ENCODE data around the gene RASA3.

Gene RASA3

DNA sequence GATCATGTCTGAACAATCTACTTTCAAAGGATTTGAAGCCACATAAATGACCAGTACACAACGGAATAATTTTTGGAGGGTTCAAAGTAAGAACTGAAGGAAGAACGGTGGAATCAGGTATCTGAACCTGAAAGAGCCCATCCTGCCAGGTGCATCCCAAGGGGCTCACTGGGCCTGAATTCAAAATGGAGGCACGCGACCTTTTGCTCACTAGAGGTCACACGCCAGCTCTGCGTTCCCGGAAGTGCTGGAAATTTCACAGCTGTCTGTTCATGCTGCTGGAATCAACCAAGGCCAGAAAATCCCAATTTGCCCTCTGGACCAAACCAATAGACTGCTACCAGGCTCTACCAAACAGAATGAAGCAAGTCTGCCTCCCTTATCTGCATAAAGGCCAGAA is 4.2 kb upstream of the RASA3 start:
- TF ChIP-seq GATA3 (IDR thresholded peaks at IDR 0.05; ENCODE audit: low read depth, low read length) (no peak), GATA2 (IDR thresholded peaks at IDR 0.05; ENCODE audit: low read depth, low read length) (no peak)

DNA sequence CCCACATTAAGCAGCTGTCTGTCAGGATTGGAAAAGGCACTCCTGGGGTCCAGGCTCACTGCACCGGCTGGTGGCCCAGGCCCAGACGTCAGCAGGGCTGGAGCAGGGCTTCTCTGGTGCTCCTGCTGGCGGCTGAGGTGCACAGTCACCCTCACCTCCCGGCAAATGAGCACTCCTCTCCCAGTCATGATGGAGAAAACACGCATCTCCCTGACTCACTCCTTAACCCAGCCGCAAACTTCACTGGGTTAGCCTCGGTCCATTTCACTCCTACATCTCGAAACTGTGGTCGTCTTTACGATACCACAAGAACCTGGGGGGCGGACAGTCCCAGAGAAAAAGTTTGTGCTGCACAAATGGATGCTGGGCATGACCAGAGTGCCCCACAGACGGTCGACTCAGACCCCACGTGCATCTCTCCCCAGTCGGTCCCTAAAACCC is 3.3 kb upstream of the RASA3 start:
- TF ChIP-seq GATA2 (IDR thresholded peaks at IDR 0.05; ENCODE audit: low read depth, low read length), result no peak
- no peak for TF ChIP-seq GATA3 (IDR thresholded peaks at IDR 0.05; ENCODE audit: low read depth, low read length)

DNA sequence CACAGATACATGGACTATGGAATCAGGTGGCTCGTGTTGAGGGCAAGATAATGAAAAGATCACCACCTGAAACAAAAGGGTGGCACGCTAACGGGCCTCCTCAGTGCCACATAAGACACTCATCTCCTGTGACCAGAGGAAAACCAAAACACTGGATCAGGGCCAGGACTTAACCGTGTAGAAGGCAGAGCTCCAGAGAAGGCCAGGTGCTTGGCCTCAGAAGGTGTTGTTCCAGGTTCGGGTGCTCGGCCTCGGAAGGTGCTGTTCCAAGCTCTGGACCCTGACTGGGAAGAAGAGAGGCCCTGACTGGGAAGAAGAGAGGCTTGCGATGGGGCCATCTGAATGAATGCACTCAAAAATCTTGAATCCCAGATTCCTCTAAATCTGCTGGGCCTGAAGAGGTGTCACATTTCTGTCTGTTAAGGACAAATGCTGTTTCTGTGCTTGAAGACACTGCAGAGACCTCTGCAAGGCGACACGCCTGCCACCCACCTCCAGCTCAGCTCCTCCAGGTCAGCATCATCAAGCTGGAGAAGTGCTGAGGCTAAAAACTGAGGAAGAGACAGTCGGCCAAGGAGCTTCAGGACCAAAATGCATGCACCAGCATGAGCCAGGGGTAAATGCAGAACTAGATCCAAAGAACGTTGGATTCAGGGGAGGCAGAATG is 2.7 kb upstream of the RASA3 start:
- TF ChIP-seq GATA3 (IDR thresholded peaks at IDR 0.05; ENCODE audit: low read depth, low read length), result no peak
- TF ChIP-seq GATA2 (IDR thresholded peaks at IDR 0.05; ENCODE audit: low read depth, low read length), result no peak

DNA sequence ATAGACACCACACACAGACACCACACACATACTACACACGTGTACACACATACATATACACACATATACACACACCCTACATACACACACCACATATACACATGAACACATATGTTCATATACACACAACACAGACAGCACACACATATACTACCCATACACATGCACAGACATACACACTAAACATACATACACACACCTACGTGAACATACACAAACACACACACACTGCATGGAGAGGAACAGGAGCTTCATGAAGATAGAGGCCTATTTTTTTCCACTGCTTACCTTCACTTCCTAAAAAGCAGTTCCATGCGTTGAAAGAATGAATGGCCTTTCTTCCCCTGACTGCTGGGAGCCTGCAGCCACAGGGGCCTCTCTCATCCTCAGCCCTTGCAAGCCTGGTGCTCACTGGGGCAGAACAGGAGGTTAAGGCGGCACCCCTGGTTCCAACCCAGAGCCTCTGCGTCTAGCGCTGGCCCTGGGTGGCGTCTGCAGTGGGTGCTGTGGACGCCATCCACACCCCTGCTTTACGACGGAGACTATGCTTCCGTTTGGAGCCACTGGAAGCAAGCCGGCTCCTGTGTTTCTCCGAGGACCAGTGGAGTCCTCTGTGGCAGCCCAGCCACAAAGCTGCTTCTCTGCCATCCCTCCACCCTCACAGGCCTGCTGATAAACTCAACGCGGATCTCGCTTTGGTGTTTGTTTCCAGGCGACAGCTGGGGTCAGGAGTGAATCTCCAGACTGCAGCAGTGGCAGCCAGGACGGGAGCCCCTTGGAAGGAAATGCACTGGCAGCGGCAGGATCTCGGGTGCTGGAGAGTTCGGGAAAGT is 1.9 kb upstream of the RASA3 start:
- TF ChIP-seq GATA2 (IDR thresholded peaks at IDR 0.05; ENCODE audit: low read depth, low read length) (no peak), GATA3 (IDR thresholded peaks at IDR 0.05; ENCODE audit: low read depth, low read length) (no peak)

DNA sequence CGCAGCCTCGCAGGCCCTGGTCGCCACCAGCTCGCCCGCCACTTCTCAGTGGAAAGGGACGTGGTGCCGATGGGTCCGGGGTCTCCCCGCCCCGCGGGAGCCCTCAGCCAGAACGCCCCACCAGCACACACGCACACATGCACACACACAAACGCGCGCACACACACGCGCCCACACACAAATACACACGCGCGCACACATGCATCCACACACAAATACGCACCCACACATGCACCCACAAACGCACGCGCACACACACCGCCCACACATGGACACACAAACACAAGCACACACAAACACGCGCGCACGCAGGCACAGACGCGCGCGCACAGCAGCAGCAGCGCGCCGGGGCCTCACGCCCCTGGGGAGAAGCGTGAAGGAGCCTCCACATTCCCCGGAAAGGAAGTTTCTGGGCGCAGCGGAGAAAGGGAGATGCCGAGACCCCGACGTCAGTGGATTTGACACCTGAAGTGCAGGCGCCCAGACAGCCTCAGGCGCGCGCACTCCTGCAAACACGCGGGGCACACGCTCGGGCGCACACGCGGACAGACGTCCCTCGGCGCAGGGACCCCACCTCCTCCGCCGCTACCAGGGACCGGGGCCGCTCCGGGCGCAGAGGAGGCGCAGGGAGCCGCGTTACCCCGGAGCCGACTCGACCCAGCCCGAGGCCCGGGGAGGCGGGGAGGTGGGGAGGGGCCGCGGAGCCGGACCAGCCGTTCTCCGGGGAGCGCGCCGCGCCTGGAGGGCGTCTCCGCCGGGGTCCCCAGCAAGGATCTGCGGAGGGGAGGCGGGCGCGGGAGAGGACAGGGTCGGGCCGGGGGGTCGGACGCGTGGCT is 622 bp downstream of the RASA3 start:
- no peak; the same call in 1 of the 2 replicates for TF ChIP-seq GATA2 (IDR thresholded peaks at IDR 0.05; ENCODE audit: low read depth, low read length)
- TF ChIP-seq GATA3 (IDR thresholded peaks at IDR 0.05; ENCODE audit: low read depth, low read length), result no peak

DNA sequence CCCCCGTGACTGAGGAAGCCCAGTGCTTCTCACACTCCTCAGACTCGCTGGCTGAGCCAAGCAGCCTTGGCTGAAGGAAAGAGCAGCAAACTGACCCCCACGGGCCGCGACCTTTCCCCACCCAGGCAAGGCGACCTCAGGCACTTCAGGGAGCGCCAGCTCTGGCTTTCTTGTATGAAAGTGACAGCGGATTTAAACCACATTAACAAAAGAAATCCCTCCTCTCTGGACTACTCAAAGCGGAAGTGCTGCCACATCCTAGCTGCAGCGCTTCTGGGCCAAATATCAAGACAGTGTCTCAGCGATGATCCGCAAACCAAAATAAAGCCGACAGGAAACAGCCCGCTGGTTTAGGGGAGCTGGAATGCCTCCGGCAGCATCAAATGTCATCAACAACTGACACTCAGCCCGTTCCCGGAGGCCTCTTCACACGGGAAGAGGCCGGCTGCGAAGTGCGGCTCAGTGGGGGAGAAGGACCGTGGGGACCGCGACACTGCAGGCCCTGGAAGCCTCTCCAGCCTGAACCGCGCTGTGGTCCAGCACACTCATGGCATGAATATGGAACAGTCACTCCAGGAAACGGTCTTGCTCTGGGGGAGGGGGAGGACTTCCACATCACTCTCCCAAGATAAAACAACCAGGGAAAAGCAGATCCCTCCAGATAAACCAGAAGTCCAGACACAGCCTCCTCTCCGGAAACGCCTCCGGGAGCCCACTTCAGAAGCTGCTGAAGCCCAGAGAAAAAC is 1.4 kb downstream of the RASA3 start:
- no peak for TF ChIP-seq GATA3 (IDR thresholded peaks at IDR 0.05; ENCODE audit: low read depth, low read length)
- peak; percentile 78 for TF ChIP-seq GATA2 (IDR thresholded peaks at IDR 0.05; ENCODE audit: low read depth, low read length)

DNA sequence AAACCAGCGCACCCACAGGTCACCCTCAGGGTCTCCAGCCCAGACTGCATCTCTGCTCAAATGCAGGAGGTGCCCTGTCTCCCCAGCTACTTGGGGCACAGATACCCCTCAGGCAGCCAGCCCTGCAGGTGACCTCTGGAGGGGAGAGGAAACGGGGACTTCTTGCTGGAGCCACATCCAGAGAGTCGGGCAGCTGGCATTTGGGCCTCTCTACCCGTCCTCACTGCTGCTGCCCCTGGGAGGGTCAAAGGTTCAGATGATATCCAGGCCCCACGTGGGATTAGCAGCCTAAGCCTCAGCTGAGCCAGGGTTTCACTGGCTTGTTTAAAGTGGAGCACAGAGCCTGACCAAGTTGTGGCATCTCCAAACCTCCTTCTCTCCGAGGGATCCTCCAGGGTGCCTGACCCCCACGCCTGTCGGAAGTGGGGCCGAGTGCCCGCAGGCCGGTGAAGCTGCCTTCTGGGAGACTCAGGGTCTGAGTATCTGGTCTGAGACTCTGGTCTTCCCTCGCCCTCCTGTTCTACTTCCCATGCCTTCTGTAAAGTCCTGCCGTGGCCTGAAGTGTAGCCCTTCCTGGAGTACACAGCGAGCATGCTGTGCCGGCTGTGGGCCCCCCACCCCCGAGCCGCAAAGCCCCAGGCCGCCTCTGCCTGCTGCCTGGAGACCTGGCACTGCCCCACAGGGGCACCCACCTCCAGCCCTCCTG is 2.1 kb downstream of the RASA3 start:
- TF ChIP-seq GATA3 (IDR thresholded peaks at IDR 0.05; ENCODE audit: low read depth, low read length) (no peak), GATA2 (IDR thresholded peaks at IDR 0.05; ENCODE audit: low read depth, low read length) (no peak)

DNA sequence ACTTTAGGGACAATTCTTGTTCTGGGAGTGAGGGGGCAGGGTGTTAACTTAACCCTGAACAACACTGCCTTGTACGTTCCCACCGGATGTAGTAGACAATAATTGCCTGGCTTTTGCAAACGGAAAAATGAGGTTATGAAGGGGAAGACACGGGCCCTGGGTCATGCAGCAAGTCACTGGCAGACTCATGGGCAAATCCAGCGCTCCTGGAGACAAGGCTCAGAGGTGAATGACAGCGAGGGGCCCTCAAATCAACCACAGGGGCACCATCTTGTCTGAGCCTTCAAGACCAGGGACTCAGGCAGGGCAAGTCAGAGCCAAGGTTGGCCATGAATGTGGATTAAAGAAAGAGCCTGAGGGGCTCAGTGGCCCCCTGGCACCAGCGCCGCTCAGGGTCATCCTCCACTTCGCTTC is 2.8 kb downstream of the RASA3 start:
- TF ChIP-seq GATA2 (IDR thresholded peaks at IDR 0.05; ENCODE audit: low read depth, low read length) (no peak), GATA3 (IDR thresholded peaks at IDR 0.05; ENCODE audit: low read depth, low read length) (no peak)

DNA sequence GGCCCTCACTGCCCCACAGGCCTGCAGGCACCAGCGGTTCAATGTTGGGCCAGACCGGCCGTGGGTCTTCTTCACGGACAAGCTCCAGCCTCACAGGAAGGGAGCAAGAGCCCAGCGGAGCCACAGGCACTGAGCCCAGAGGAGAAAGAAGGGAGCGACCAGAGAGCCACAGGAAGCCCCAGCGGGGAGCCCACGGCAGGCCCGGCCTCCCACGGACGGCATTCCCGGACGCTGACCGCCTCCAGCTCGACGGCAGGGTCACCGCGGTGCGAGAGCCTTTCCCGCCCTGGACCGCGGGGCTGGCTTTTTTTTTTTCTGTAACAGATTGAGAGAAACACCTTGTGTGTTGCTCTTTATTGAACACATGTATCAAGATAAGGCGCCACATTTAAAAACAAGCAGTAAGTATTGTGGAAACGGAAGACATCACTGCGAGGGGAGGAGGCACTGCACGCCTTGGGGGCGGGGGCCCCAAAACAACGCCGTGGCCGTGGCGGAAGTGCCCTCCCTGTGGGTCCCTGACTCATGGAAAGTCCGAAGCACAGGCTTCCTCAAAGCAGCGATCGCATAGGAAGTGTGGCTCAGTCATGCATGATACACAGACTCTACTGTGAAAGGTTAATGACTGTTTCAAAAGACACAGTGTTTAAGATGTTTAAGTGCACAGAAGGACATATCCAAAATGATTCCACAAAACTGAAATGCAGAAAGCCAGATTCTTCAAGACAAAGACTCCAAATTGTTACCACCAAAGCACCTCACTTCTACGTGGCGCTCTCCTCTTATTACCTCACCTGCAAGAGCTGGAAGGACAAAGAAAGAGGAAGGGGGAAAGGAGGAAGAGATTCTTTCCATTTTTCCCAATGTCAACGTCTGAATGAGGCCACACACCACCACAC is 3.5 kb downstream of the RASA3 start:
- TF ChIP-seq GATA2 (IDR thresholded peaks at IDR 0.05; ENCODE audit: low read depth, low read length) (no peak), GATA3 (IDR thresholded peaks at IDR 0.05; ENCODE audit: low read depth, low read length) (no peak)

DNA sequence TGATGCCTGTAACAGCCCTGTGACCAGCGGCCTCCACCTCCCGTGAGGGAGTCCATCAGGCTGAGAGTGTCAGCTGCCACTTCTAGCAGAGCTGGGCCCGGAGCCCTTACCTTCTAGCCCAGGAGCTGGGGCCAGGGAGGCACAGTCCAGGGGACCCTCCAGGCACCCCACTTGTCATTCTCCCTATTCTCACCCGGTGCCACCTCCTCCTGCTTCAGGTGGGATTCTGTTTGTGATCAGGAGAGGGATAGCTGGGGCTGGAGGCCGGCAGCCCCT is 4.1 kb downstream of the RASA3 start:
- TF ChIP-seq GATA2 (IDR thresholded peaks at IDR 0.05; ENCODE audit: low read depth, low read length) (no peak), GATA3 (IDR thresholded peaks at IDR 0.05; ENCODE audit: low read depth, low read length) (no peak)

DNA sequence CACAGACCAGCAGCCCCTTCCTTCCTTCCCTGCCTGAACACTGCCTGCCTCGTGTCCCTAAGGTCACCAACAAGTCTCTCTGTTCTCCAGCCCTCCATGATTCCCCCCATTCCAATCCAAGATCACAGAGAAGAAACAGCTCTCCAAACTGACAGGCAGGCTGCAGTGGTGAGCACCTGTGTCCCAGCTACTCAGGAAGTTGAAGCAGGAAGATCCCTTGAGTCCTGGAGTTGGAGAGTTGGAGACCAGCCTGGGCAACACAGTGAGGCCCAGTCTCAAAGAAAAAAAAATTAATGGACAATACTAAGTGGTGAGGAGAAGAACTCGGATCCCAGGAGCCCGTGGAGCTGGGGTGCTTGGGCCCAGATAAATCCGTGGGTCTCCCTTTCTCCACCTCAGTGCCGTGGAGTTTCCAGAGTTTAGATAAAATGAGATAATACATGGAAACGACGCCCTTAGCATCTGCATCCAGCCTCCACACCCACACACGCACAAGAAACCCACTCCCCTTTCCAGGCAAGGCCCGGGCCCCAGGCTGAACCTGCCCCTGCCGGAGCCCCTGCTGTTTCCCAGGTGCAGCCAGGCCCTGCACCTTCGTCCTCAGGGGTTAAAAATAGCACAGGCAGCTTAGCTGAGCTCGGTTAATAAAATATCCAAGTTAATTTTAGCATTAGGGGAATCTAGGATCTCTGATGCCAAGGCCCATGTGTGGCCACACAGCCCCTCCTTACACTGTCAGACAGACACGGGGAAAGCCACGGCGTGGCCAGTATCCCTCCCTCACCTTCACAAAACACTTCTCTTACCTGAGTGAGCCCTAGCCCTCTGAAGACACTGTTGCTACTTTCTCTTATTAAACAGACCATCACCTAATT is 4.7 kb downstream of the RASA3 start:
- TF ChIP-seq GATA2 (IDR thresholded peaks at IDR 0.05; ENCODE audit: low read depth, low read length) (no peak), GATA3 (IDR thresholded peaks at IDR 0.05; ENCODE audit: low read depth, low read length) (no peak)
